ENCODE measurements around the gene UNC13C. TPM values are rescaled to one million over a fixed set of nuclear protein-coding genes. Genes with fewer than 3 reads are reported as not detected.

UNC13C gene
- polyA plus RNA-seq, 1 experiment = not detected

DNA sequence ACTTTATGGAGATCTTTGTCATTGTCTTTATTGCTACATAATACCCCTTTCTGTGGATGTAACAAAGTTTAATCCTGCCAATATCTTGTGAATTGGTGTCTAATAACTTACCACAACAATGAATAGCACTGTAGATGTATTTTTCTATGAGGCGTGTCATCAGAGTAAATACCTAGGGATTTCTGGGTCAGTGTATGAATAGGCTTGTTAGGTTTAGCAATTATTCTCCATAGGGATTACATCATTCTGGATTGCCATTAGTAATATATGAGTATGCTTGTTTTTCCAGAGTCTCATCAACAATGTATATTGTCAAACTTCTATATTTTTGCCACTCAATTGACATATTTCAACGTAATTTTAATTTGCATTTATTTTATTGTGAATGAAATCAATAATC is 67.9 kb downstream of the UNC13C start:
- POLR2A ChIA-PET = no interaction called here
- H3K36me3 ChIP-seq (ENCODE audit: control insufficient read depth, insufficient read depth, low read length) = no peaks in the 10 kb centered on the region
- CTCF ChIA-PET = no interaction called here
- no peak for DNase-seq (ENCODE audit: low read depth)
- H3K27me3 ChIP-seq (ENCODE audit: control insufficient read depth, insufficient read depth, low read length) = no peaks in the 10 kb centered on the region
- no peak overlapping the region for H3K4me3 ChIP-seq (ENCODE audit: low read depth, low read length)
- TF ChIP-seq, protein P1, sequence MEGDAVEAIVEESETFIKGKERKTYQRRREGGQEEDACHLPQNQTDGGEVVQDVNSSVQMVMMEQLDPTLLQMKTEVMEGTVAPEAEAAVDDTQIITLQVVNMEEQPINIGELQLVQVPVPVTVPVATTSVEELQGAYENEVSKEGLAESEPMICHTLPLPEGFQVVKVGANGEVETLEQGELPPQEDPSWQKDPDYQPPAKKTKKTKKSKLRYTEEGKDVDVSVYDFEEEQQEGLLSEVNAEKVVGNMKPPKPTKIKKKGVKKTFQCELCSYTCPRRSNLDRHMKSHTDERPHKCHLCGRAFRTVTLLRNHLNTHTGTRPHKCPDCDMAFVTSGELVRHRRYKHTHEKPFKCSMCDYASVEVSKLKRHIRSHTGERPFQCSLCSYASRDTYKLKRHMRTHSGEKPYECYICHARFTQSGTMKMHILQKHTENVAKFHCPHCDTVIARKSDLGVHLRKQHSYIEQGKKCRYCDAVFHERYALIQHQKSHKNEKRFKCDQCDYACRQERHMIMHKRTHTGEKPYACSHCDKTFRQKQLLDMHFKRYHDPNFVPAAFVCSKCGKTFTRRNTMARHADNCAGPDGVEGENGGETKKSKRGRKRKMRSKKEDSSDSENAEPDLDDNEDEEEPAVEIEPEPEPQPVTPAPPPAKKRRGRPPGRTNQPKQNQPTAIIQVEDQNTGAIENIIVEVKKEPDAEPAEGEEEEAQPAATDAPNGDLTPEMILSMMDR (IDR thresholded peaks at IDR 0.05; ENCODE audit: insufficient read depth, low read depth, low read length) = no peak

DNA sequence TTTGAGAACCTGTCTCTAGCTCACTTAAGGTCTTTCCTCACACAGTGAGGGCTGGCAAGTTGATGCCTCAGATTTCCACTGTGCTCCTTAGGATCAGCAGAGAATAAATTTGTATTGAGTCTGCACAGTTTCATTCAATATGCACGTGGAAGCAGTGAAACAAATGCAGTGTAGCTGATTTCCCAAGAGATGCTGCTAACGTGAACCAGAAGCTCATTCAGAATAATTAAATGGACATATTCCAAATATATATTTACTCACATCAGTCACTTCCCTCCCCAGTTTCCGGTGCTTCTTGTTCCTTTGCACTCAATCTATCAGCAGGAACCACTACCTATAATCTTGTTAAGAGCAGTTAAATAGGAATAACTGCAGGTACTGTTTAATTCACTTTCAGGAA is 86.1 kb downstream of the UNC13C start:
- ChIA-PET CTCF (no interaction called here), POLR2A (no interaction called here)
- TF ChIP-seq, protein P1 (IDR thresholded peaks at IDR 0.05; ENCODE audit: insufficient read depth, low read depth, low read length) = no peak

DNA sequence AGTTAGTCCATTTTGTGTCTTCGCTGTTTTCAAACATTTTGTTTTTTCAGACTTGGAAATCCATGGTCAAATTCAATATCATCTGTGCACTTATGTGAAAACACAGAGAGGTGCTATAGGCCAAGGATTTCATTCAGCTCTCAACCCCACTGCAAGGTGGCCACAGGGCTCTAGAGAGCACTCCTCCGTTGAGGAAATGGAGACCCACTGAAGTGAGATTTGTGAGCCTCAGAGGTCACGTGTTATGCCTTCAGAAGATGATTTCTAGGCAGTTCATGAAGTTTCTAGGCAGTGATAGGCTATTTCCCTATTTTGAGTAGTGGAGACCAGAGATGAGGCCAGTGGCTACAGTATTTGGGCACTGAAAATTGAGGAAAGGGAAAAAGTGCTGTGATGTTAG is 88.2 kb downstream of the UNC13C start:
- POLR2A ChIA-PET = no interaction called here
- Histone ChIP-seq H3K4me3 (ENCODE audit: low read depth, low read length) (no peak overlapping the region), H3K27me3 (ENCODE audit: control insufficient read depth, insufficient read depth, low read length) (no peaks in the 10 kb centered on the region), H3K36me3 (ENCODE audit: control insufficient read depth, insufficient read depth, low read length) (no peaks in the 10 kb centered on the region)
- DNase-seq (ENCODE audit: low read depth) = no peak
- CTCF ChIA-PET = no interaction called here
- TF ChIP-seq, protein P1 (IDR thresholded peaks at IDR 0.05; ENCODE audit: insufficient read depth, low read depth, low read length) = no peak

More for the DNA sequence above, 86.1 kb downstream of the UNC13C start:
- H3K36me3 ChIP-seq (ENCODE audit: control insufficient read depth, insufficient read depth, low read length) = no peaks in the 10 kb centered on the region
- no peak overlapping the region for H3K4me3 ChIP-seq (ENCODE audit: low read depth, low read length)
- no peaks in the 10 kb centered on the region for H3K27me3 ChIP-seq (ENCODE audit: control insufficient read depth, insufficient read depth, low read length)
- DNase-seq (ENCODE audit: low read depth) = no peak

DNA sequence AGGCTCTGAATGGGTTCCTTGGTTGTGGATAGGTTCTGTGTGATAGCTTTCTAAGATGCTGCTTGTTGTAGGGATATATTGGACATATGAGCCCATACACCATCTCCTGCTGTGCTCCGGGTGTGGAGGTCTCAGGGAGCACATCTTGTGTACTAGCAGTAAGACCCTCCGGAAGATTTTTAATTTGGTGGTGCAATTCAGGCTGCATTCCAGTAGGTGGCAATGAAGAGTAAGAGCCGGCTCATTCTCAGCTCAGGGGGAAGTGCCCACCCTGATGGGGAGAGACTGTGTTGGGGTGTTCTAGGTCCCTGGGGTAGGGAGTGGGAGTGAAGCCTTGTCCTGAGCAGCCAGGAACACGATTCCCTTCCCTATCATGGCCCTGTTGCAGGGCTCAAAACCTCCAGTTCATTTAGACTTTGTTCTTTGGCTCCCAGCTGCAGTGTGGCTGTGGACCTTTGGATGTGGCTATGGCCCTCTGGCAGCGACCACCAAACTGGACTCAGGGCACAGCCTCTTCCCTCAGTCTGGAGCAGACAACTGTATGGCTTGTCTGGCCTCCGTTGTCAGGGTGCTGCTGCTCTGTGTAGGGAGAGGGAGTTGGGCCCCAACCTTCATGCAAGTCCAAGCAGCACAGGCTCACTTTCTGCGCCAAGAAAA is 104.7 kb downstream of the UNC13C start:
- DNase-seq (ENCODE audit: low read depth) = no peak
- H3K36me3 ChIP-seq (ENCODE audit: control insufficient read depth, insufficient read depth, low read length) = no peaks in the 10 kb centered on the region
- ChIA-PET CTCF (interaction anchor here (0.8 kb wide), 2 partner anchors 101 to 360 kb away, joined by 3 read pairs; no protein-coding TSS in a partner anchor), POLR2A (no interaction called here)
- no peak overlapping the region for H3K4me3 ChIP-seq (ENCODE audit: low read depth, low read length)
- no peaks in the 10 kb centered on the region for H3K27me3 ChIP-seq (ENCODE audit: control insufficient read depth, insufficient read depth, low read length)
- TF ChIP-seq, protein P1 (IDR thresholded peaks at IDR 0.05; ENCODE audit: insufficient read depth, low read depth, low read length) = peak; percentile 26; the same call in 1 of the 2 replicates

DNA sequence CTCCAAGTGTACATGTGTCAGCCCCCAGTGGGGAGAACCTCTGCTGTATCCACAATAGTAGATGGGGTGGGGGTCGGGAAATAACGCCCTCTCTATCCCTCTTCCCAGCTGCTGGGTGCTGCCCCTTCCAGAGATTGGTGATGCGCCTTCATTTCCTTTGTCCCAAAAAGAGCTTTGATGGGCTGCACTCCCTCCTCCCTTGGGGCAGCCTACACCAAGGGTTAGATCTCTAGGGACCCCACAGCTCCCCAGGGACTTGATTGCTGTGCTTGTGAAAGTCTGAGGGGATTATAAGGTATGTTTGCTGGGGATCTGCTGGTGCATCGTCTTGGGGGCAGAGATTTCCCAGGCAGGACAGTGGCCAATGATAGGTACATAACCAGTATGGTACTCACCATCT is 105.3 kb downstream of the UNC13C start:
- Histone ChIP-seq H3K27me3 (ENCODE audit: control insufficient read depth, insufficient read depth, low read length) (no peaks in the 10 kb centered on the region), H3K4me3 (ENCODE audit: low read depth, low read length) (no peak overlapping the region), H3K36me3 (ENCODE audit: control insufficient read depth, insufficient read depth, low read length) (no peaks in the 10 kb centered on the region)
- TF ChIP-seq, protein P1 (IDR thresholded peaks at IDR 0.05; ENCODE audit: insufficient read depth, low read depth, low read length) = no peak
- POLR2A ChIA-PET = no interaction called here
- DNase-seq (ENCODE audit: low read depth) = no peak
- CTCF ChIA-PET = interaction anchor here (0.8 kb wide), 1 partner anchor 101 kb away, joined by 3 read pairs; no protein-coding TSS in a partner anchor

Data from BJ (cell line).